Spleen (tissue), 11 donors: ENCODE results near the gene CLDN20. TPM values are rescaled to one million over a fixed set of nuclear protein-coding genes. Genes with fewer than 3 reads are reported as not detected.

ENCODE experiments used
- DNase-seq: peaks from one replicate; pipeline ENCODE4 v3.0.0-alpha.2; 2020
- H3K27ac ChIP-seq, 8 donors: fragments of 200-600 bp; sonication (generic) in 7 of 8; 1 replicate in 4 of 8; 2 replicates in 4 of 8; pipeline versions ENCODE4 v1.5.0 to v1.8.0; 2016 to 2021; ENCODE audit warnings: inconsistent platforms in 4 of 8, mild to moderate bottlenecking in 4 of 8, moderate library complexity in 1 of 8
- H3K27me3 ChIP-seq, 7 donors: fragments of 200-600 bp; sonication (generic) in 6 of 7; replicated peaks in 1 of 7; 1 replicate in 4 of 7; 2 replicates in 3 of 7; pipeline versions ENCODE4 v1.5.0 to v1.8.0; 2016 to 2021; ENCODE audit warnings: inconsistent platforms in 3 of 7, mild to moderate bottlenecking in 1 of 7
- H3K36me3 ChIP-seq, 6 donors: fragments of 200-600 bp; sonication (generic) in 5 of 6; 1 replicate in 4 of 6; 2 replicates in 2 of 6; pipeline versions ENCODE4 v1.5.0 to v1.8.0; 2016 to 2021; ENCODE audit warnings: inconsistent platforms in 2 of 6
- H3K4me1 ChIP-seq, 6 donors: fragments of 200-600 bp; sonication (generic) in 5 of 6; 1 replicate in 3 of 6; 2 replicates in 3 of 6; pipeline versions ENCODE4 v1.5.0 to v1.8.0; 2016 to 2021; ENCODE audit warnings: inconsistent platforms in 3 of 6
- H3K4me3 ChIP-seq, 8 donors: fragments of 200-600 bp; sonication (generic) in 7 of 8; 1 replicate in 4 of 8; 2 replicates in 4 of 8; pipeline versions ENCODE4 v1.5.0 to v1.8.0; 2016 to 2021; ENCODE audit warnings: inconsistent platforms in 4 of 8, mild to moderate bottlenecking in 4 of 8, moderate library complexity in 2 of 8
- H3K9me3 ChIP-seq, 8 donors: fragments of 200-600 bp; sonication (generic) in 7 of 8; 1 replicate in 4 of 8; 2 replicates in 4 of 8; pipeline versions ENCODE4 v1.5.0 to v1.8.0; 2016 to 2021; ENCODE audit warnings: inconsistent platforms in 4 of 8
- POLR2A ChIP-seq, 3 donors: fragments of 450-650 bp; IDR thresholded peaks; one replicate each; pipeline ENCODE4 v1.5.1; 2017; ENCODE audit warnings: antibody characterized with exemption in 3 of 3, mild to moderate bottlenecking in 1 of 3
- POLR2AphosphoS5 ChIP-seq, 3 donors: sonication (generic); formaldehyde crosslinking; IDR thresholded peaks; one replicate each; pipeline ENCODE4 v1.5.1; 2017; ENCODE audit warnings: antibody characterized with exemption in 3 of 3
- WGBS, 5 donors: extraction: QIAGEN DNeasy Blood & Tissue Kit in 3 of 5; methylation state at CpG; one replicate each; pipeline versions ENCODE4 v1.1.5 to v1.1.7; 2013 to 2018; 5-methylcytosine and 5-hydroxymethylcytosine counted together
- intact Hi-C: fragments of 100-400 bp; cut with DNase I; formaldehyde crosslinking; loops from one replicate; pipeline ENCODE4 v1.15.0; 2023; ENCODE audit warnings: low total_unique reads
- polyA plus RNA-seq, 3 donors: library from polyadenylated mRNA; stranded (reverse); fragments of 200-250 nt; gene quantifications; one replicate each; pipeline ENCODE4 v1.2.1, GENCODE V29; 2013
- total RNA-seq, 7 donors: library from RNA; depleted of rRNA in 3 of 7; stranded (reverse); fragments of >200 nt in 3 of 7; fragmentation: NEBNext Ultra II Directional in 4 of 7; extraction: Animal tissue kit (Norgen Biotek cat#: 25700) in 4 of 7; gene quantifications; one replicate each; pipeline versions ENCODE4 v1.1.0 to v1.2.1, GENCODE V29; 2016 to 2021
- TF ChIP-seq, protein P1 (sequence below), 11 experiments: fragments of 200-600 bp in 7 of 11; fragments of 450-650 bp in 4 of 11; sonication (generic) in 4 of 11; IDR thresholded peaks in 8 of 11; conservative IDR thresholded peaks in 3 of 11; 1 replicate in 7 of 11; 2 replicates in 4 of 11; pipeline versions ENCODE4 v1.4.0 to v1.8.0; 2016 to 2021; ENCODE audit warnings: antibody characterized with exemption in 11 of 11, inconsistent platforms in 4 of 11, mild to moderate bottlenecking in 1 of 11
- donor health status: healthy with polysubstance abuse.
- donor health status: DM: no; HTN: no; CAD: no; lungs with moderate emphysema.
- donor health status: DM: no; HTN: no; CAD: no.
- donor health status: Bipolar disorder and iron deficiency.
- donor health status: healthy.
- donor health status: DM: no; HTN: no; CAD: no.
- donor health status: DM: yes; HTN: yes; CAD: no.

Gene CLDN20
- total and polyA plus RNA-seq, 10 donors, result not detected

DNA sequence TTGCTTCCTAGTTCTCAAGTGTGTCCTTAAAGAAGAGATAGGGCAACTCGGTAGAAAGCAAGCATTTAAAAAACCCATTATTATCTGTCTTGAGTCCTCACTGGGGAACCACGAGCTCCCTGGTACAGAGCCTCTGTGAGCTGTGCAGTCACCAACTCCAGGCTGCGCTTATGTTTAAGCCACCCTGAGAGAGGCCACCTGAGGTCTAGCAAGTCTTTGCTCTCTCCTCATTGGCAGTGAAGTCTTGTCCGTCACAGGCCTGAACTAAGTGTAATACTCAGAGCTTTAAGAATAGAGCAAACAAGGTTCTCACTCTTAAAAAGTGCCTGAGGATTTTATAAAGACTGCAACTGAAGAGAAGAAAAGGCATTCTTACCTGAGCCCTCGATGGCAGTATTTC, 3.9 kb upstream of the CLDN20 start:
- DNase-seq, result no peak
- intact Hi-C loops, result no loop called here
- Histone ChIP-seq H3K36me3 (peaks cover 0 to 86% (median 51%) of the 10 kb centered on the region in 6 donors), H3K27me3 (no peaks in the 10 kb centered on the region), H3K9me3 (no peaks in the 10 kb centered on the region), H3K4me1 (peaks cover 0 to under 1% (median 0%) of the 10 kb centered on the region in 6 donors), H3K27ac (no peak overlapping the region), H3K4me3 (no peak overlapping the region)
- 93 to 99% (median 96%) methylated on average over 5 of the region's 5 CpGs for WGBS, 5 donors
- TF ChIP-seq POLR2A (IDR thresholded peaks at IDR 0.05) (no peak), POLR2AphosphoS5 (IDR thresholded peaks at IDR 0.05) (no peak)
- TF ChIP-seq, protein P1, sequence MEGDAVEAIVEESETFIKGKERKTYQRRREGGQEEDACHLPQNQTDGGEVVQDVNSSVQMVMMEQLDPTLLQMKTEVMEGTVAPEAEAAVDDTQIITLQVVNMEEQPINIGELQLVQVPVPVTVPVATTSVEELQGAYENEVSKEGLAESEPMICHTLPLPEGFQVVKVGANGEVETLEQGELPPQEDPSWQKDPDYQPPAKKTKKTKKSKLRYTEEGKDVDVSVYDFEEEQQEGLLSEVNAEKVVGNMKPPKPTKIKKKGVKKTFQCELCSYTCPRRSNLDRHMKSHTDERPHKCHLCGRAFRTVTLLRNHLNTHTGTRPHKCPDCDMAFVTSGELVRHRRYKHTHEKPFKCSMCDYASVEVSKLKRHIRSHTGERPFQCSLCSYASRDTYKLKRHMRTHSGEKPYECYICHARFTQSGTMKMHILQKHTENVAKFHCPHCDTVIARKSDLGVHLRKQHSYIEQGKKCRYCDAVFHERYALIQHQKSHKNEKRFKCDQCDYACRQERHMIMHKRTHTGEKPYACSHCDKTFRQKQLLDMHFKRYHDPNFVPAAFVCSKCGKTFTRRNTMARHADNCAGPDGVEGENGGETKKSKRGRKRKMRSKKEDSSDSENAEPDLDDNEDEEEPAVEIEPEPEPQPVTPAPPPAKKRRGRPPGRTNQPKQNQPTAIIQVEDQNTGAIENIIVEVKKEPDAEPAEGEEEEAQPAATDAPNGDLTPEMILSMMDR (IDR thresholded peaks at IDR 0.05 in 8 of 11, conservative IDR thresholded peaks at IDR 0.05 in 3 of 11), result no peak

DNA sequence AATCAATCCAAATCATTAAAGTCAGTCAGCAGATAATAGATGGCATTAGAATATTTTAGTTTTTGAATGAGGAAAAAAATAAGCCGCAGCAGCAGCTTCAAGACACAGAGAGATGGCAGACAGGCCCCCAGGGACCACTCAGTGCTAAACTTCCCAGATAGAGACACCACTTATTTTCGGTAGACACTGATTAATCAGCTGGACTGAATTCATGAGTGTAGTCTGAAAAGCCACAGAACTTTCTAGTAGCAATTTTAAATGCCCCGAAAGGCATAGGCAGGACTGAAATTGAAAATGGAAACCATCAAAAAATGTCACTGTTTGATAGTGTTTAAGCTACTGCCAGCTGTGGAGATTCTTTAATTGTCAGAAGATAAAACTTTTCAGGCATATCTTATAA, 3.1 kb upstream of the CLDN20 start:
- Histone ChIP-seq H3K4me1 (peaks cover 0 to 4% (median 0%) of the 10 kb centered on the region in 6 donors), H3K36me3 (peaks cover 0 to 81% (median 51%) of the 10 kb centered on the region in 6 donors), H3K4me3 (no peak overlapping the region), H3K9me3 (no peaks in the 10 kb centered on the region), H3K27me3 (no peaks in the 10 kb centered on the region), H3K27ac (no peak overlapping the region)
- WGBS, 5 donors, result 38 to 92% (median 60%) methylated on average over 3 of the region's 3 CpGs
- no peak for DNase-seq
- TF ChIP-seq, protein P1 (IDR thresholded peaks at IDR 0.05 in 8 of 11, conservative IDR thresholded peaks at IDR 0.05 in 3 of 11), result no peak
- TF ChIP-seq POLR2A (IDR thresholded peaks at IDR 0.05) (no peak), POLR2AphosphoS5 (IDR thresholded peaks at IDR 0.05) (no peak)
- intact Hi-C loops, result no loop called here

DNA sequence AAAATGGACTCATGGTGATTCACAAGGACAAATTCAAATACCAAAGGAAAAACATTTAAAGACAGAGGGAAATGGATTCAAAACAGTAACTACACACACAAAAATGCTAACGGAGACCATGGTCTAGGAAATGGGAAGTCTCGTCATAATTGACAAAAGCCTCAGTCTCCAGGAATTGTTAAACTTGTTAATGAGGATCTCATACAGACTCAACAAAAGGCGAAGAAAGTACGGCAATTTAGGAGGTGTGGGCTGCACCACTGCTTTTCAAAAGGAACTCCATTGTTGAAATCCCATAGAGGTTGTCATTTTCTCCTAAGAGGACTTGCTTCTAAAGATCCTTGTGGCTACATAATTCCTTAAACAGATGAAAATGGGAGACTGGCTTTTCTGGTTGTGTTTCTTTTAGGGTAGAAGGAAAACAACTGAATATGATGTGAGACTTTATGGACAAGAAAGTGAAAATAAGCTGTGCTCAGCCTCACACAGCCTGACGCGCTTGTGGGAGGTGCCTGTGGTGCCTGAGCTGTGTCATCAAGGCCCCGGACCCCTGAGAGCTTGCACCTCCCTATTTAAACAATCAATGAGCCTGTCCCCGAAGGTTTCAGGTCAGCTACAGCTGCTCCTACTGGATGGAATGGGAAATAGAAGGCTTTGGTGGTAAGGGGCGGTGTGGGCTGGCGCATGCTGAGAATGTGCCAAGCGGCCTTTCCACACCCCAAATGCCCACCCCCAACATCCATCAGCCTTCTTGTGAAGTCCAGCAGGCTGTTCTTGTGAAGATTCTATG, 2.5 kb upstream of the CLDN20 start:
- no peaks in the 10 kb centered on the region for H3K27me3 ChIP-seq
- intact Hi-C loops, result no loop called here
- no peak overlapping the region for H3K27ac ChIP-seq
- no peaks in the 10 kb centered on the region for H3K9me3 ChIP-seq
- H3K4me1 ChIP-seq, result peaks cover 0 to 4% (median 0%) of the 10 kb centered on the region in 6 donors
- no peak for DNase-seq
- peaks cover 0 to 81% (median 46%) of the 10 kb centered on the region in 6 donors for H3K36me3 ChIP-seq
- TF ChIP-seq POLR2A (IDR thresholded peaks at IDR 0.05), result no peak
- TF ChIP-seq POLR2AphosphoS5 (IDR thresholded peaks at IDR 0.05), result no peak
- H3K4me3 ChIP-seq, result no peak overlapping the region
- WGBS, 5 donors, result 83 to 93% (median 88%) methylated on average over 10 to 11 of the region's 11 CpGs

DNA sequence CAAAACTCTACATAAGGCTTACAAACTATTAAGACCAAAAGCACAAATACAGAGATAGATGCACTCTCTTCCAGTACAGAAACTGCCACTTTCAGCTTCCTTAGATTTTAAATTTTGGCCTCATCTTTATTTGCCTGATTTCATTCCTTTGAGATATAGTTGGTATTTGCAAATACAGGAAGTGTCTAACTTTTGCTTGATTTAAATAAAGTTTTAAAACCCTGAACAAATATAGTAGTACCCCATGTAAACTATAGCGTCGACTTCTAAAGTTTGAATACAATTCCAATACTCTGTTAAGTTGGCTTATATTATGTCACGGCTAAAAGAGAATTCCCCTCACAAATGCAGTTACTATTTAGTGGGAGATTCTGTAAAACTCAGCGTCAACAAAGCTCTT, 1.2 kb upstream of the CLDN20 start:
- intact Hi-C loops, result no loop called here
- no peak for TF ChIP-seq POLR2A (IDR thresholded peaks at IDR 0.05)
- TF ChIP-seq, protein P1 (IDR thresholded peaks at IDR 0.05 in 8 of 11, conservative IDR thresholded peaks at IDR 0.05 in 3 of 11), result no peak
- TF ChIP-seq POLR2AphosphoS5 (IDR thresholded peaks at IDR 0.05), result no peak
- Histone ChIP-seq H3K9me3 (no peaks in the 10 kb centered on the region), H3K27ac (no peak overlapping the region), H3K4me1 (peaks cover 0 to 4% (median 0%) of the 10 kb centered on the region in 6 donors), H3K27me3 (no peaks in the 10 kb centered on the region), H3K4me3 (no peak overlapping the region), H3K36me3 (peaks cover 0 to 79% (median 38%) of the 10 kb centered on the region in 6 donors)
- 93 to 99% (median 95%) methylated on average over 4 of the region's 4 CpGs for WGBS, 5 donors
- DNase-seq, result no peak
